Subcutaneous adipose tissue (tissue), 4 donors: ENCODE data around the gene NUDT19. TPM values are rescaled to one million over a fixed set of nuclear protein-coding genes. Genes with fewer than 3 reads are reported as not detected.

Source experiments
- total RNA-seq, 4 donors: library from RNA; depleted of rRNA; stranded (reverse); fragments of >200 nt; gene quantifications; one replicate each; pipeline ENCODE4 v1.1.0, GENCODE V29; 2016
- TF ChIP-seq, protein P1 (sequence below): fragments of 450-650 bp; IDR thresholded peaks from one replicate; pipeline ENCODE4 v1.5.1; 2016; ENCODE audit warnings: low read depth, mild to moderate bottlenecking, control low read depth, antibody characterized with exemption, moderate library complexity

The NUDT19 gene
- total RNA-seq, 4 donors from 2014 or later, result 4.4 to 10.4 (median 9.4) TPM

- TF ChIP-seq, protein P1, sequence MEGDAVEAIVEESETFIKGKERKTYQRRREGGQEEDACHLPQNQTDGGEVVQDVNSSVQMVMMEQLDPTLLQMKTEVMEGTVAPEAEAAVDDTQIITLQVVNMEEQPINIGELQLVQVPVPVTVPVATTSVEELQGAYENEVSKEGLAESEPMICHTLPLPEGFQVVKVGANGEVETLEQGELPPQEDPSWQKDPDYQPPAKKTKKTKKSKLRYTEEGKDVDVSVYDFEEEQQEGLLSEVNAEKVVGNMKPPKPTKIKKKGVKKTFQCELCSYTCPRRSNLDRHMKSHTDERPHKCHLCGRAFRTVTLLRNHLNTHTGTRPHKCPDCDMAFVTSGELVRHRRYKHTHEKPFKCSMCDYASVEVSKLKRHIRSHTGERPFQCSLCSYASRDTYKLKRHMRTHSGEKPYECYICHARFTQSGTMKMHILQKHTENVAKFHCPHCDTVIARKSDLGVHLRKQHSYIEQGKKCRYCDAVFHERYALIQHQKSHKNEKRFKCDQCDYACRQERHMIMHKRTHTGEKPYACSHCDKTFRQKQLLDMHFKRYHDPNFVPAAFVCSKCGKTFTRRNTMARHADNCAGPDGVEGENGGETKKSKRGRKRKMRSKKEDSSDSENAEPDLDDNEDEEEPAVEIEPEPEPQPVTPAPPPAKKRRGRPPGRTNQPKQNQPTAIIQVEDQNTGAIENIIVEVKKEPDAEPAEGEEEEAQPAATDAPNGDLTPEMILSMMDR, result no peak
Observed at GRCh38 chr19:32652894-32653598, 38.6 kb upstream of the NUDT19 start.

GRCh38 chr19:32653599-32653915 lies 38.1 kb upstream of the NUDT19 start:
- TF ChIP-seq, protein P1, result no peak

DNA sequence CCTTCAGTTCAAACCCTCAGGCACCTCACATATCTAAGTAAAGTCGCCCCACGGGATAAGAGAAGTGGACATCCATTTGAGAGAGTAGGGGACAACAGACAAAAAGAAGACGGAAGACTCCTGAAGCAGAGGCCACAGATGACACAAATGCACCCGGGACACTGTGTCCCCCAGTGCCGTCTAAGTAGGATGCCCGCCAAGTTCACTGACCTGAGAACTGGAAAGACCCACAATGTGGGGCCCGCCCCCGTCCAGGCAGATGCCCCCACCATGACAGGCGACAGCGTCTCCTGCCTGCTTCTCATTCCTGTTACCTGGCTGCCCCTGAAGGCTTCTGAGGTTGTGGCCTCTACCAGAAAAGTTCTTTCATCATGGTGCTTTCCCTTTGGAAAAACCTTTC lies 33.5 kb upstream of the NUDT19 start:
- TF ChIP-seq, protein P1, result no peak

DNA sequence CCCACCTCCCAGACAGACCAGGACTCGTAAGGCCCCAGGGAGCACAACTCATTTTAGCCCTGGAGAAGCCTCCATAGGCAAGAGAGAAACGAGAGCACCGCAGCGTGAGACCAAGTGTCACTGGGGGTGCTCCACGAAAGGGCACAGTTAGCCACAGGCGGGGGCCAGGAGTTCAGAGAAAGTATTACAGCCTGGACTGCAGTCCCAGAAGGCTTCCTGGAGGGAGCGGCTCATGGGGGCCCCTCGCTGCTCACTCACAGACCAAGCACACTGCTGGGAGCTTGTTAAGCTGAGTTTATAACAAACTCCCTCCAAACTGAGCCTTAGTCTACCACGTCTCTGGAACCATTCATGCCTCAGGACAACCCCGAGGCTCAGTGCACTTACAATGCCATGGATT lies 33.1 kb upstream of the NUDT19 start:
- TF ChIP-seq, protein P1, result no peak

DNA sequence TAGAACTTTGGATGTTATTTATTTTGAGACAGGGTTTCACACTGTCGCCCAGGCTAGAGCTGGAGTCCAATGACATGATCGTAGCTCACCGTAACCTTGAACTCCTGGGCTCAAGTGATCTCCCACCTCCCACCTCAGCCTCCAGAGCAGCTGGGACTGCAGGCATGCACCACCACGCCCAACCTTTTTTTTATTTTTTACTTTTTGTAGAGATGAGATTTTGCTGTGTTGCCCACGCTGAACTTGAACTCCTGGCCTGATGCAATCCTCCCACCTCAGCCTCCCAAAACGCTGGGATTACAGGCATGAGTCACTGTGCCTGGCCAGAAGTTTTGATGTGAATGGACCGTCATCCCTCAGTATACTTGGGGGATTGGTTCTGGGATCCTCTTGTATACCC lies 30.3 kb upstream of the NUDT19 start:
- TF ChIP-seq, protein P1, result no peak

- TF ChIP-seq, protein P1, result no peak
Observed at GRCh38 chr19:32662186-32662585, 29.4 kb upstream of the NUDT19 start.

- TF ChIP-seq, protein P1, result no peak
Observed at GRCh38 chr19:32666084-32666483, 25.5 kb upstream of the NUDT19 start.
